ENCODE results near the gene CCDC183.
"Not testable (repeated sequence)": the region's sequence is repeated elsewhere in the genome, so short reads cannot be mapped to it uniquely, and the experiment has no call there.

The CCDC183 gene

GRCh38 chr9:136760424-136760823, 35.7 kb upstream of the CCDC183 start:
- H3K9me3 ChIP-seq (ENCODE audit: control insufficient read depth in 2 of 2, low read length in 2 of 2) = peaks cover 0 to 6% of the 10 kb centered on the region in 2 donors
- H3K9ac ChIP-seq (ENCODE audit: low read depth in 1 of 2, low read length in 2 of 2) = no peak overlapping the region
- no peaks in the 10 kb centered on the region for H3K36me3 ChIP-seq (ENCODE audit: control insufficient read depth in 2 of 2, insufficient read depth in 2 of 2, low read length in 2 of 2)
- peaks cover 5 to 10% of the 10 kb centered on the region in 2 donors for H3K4me1 ChIP-seq (ENCODE audit: control insufficient read depth in 2 of 2, insufficient read depth in 2 of 2, low read length in 2 of 2)
- no peak overlapping the region for H3K4me3 ChIP-seq (ENCODE audit: low read length in 2 of 2)
- H3K27ac ChIP-seq (ENCODE audit: low read depth in 2 of 2, low read length in 2 of 2) = no peak overlapping the region
- H3K27me3 ChIP-seq (ENCODE audit: control insufficient read depth in 2 of 2, insufficient read depth in 2 of 2, low read length in 2 of 2) = peaks cover 0 to 2% of the 10 kb centered on the region in 2 donors

DNA sequence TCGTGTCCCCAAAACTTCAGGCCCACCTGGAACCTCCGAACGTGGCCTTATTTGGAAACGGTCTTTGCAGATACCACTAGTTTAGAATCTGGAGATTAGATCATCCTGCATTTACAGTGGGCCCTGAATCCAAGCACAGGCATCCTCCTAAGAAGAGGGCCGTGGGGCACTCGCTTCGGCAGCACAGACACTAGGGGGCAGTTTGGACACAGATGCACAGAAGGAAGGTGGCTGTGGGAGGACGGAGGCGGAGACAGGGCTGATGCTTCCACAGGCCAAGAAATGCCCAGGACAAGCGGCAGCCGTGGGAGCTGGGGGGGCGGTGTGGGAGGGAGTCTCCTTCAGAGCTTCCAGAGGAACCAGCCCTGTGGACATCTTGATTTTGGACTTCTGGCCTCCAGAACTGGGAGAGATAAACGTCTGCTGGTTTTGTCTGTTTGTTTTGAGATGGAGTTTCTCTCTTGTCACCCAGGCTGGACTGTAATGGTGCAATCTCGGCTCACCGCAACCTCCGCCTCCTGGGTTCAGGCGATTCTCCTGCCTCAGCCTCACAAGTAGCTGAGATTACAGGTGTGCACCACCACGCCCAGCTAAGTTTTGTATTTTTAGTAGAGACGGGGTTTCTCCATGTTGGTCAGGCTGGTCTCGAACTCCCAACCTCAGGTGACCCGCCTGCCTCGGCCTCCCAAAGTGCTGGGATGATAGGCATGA, 35.1 kb upstream of the CCDC183 start:
- not testable (repeated sequence) for H3K27me3 ChIP-seq (ENCODE audit: control insufficient read depth in 2 of 2, insufficient read depth in 2 of 2, low read length in 2 of 2); H3K9me3 ChIP-seq (ENCODE audit: control insufficient read depth in 2 of 2, low read length in 2 of 2); H3K36me3 ChIP-seq (ENCODE audit: control insufficient read depth in 2 of 2, insufficient read depth in 2 of 2, low read length in 2 of 2); H3K27ac ChIP-seq (ENCODE audit: low read depth in 2 of 2, low read length in 2 of 2); H3K9ac ChIP-seq (ENCODE audit: low read depth in 1 of 2, low read length in 2 of 2); H3K4me3 ChIP-seq (ENCODE audit: low read length in 2 of 2)
- H3K4me1 ChIP-seq (ENCODE audit: control insufficient read depth in 2 of 2, insufficient read depth in 2 of 2, low read length in 2 of 2) = peaks cover 5 to 14% of the 10 kb centered on the region in 2 donors

GRCh38 chr9:136761545-136761981, 34.6 kb upstream of the CCDC183 start:
- Histone ChIP-seq H3K27me3 (ENCODE audit: control insufficient read depth in 2 of 2, insufficient read depth in 2 of 2, low read length in 2 of 2) (peaks cover 0 to 2% of the 10 kb centered on the region in 2 donors), H3K9ac (ENCODE audit: low read depth in 1 of 2, low read length in 2 of 2) (no peak overlapping the region), H3K4me1 (ENCODE audit: control insufficient read depth in 2 of 2, insufficient read depth in 2 of 2, low read length in 2 of 2) (peaks cover 5 to 16% of the 10 kb centered on the region in 2 donors)

GRCh38 chr9:136762221-136762691, 33.9 kb upstream of the CCDC183 start:
- H3K27ac ChIP-seq (ENCODE audit: low read depth in 2 of 2, low read length in 2 of 2) = no peak overlapping the region
- no peaks in the 10 kb centered on the region for H3K9me3 ChIP-seq (ENCODE audit: control insufficient read depth in 2 of 2, low read length in 2 of 2)
- H3K4me3 ChIP-seq (ENCODE audit: low read length in 2 of 2) = no peak overlapping the region
- peaks cover 0 to 2% of the 10 kb centered on the region in 2 donors for H3K27me3 ChIP-seq (ENCODE audit: control insufficient read depth in 2 of 2, insufficient read depth in 2 of 2, low read length in 2 of 2)
- H3K36me3 ChIP-seq (ENCODE audit: control insufficient read depth in 2 of 2, insufficient read depth in 2 of 2, low read length in 2 of 2) = no peaks in the 10 kb centered on the region
- peaks cover 5 to 18% of the 10 kb centered on the region in 2 donors for H3K4me1 ChIP-seq (ENCODE audit: control insufficient read depth in 2 of 2, insufficient read depth in 2 of 2, low read length in 2 of 2)
- H3K9ac ChIP-seq (ENCODE audit: low read depth in 1 of 2, low read length in 2 of 2) = no peak overlapping the region

More at GRCh38 chr9:136761545-136761981, 34.6 kb upstream of the CCDC183 start:
- Histone ChIP-seq H3K36me3 (ENCODE audit: control insufficient read depth in 2 of 2, insufficient read depth in 2 of 2, low read length in 2 of 2) (no peaks in the 10 kb centered on the region), H3K4me3 (ENCODE audit: low read length in 2 of 2) (no peak overlapping the region), H3K27ac (ENCODE audit: low read depth in 2 of 2, low read length in 2 of 2) (no peak overlapping the region), H3K9me3 (ENCODE audit: control insufficient read depth in 2 of 2, low read length in 2 of 2) (no peaks in the 10 kb centered on the region)

DNA sequence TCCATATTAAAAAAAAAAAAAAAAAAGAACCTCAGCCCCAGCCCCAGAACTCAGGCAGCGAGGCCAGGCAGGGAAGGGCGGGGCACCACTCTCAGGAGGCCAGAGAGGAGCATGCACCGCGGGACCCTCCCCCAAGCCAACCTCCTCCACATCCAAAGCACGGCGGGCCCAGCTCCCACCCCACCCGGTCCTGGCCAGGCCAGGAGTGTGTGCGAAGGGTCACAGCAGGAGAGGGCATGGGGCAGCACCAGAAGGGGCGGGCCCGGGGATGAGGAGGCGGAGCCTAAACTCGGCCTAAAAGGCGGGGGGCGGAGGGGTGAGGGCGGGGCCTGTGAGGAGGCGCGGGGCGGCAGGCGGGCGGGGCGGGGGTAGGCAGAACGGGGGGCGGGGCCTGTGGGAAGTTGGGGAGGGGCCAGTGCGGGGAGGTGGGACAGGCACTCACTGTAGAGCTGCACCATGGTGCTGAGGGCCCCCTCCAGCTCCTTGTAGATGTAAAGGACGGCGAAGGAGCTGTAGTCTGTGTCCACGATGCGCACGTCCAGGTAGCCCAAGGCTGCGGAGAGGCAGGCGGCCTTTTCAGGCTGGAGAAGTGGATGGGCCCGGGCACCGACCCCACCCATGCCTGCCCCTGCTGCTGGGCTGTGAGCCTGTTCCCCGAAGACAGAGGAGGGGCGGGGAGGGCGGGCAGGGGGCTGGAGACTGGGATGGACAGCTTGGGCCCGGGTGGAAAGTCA, 33.1 kb upstream of the CCDC183 start:
- no peaks in the 10 kb centered on the region for H3K9me3 ChIP-seq (ENCODE audit: control insufficient read depth in 2 of 2, low read length in 2 of 2)
- H3K27me3 ChIP-seq (ENCODE audit: control insufficient read depth in 2 of 2, insufficient read depth in 2 of 2, low read length in 2 of 2) = peaks cover 0 to 6% of the 10 kb centered on the region in 2 donors
- no peak overlapping the region for H3K27ac ChIP-seq (ENCODE audit: low read depth in 2 of 2, low read length in 2 of 2)
- no peak overlapping the region for H3K4me3 ChIP-seq (ENCODE audit: low read length in 2 of 2)
- no peak overlapping the region for H3K9ac ChIP-seq (ENCODE audit: low read depth in 1 of 2, low read length in 2 of 2)
- peaks cover 5 to 18% of the 10 kb centered on the region in 2 donors for H3K4me1 ChIP-seq (ENCODE audit: control insufficient read depth in 2 of 2, insufficient read depth in 2 of 2, low read length in 2 of 2)
- no peaks in the 10 kb centered on the region for H3K36me3 ChIP-seq (ENCODE audit: control insufficient read depth in 2 of 2, insufficient read depth in 2 of 2, low read length in 2 of 2)

DNA sequence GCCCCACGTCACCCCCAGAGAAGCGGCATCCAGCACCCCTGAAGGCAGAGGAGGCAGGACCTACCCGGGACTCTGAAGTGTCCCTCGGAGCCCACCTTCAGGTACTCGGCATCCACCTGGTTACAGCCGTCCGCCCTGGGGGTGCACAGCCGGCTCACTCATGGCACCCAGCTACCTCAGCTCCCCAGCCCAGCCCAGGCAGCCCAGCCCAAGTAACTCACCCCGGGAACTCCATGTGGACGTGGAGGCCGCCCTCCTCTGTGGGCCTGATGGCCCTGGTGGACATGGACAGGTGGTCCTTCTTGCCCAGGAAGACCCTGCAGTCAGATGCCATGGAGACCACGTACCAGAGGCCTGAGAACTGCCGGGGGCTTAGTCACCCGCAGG, 32.5 kb upstream of the CCDC183 start:
- H3K4me1 ChIP-seq (ENCODE audit: control insufficient read depth in 2 of 2, insufficient read depth in 2 of 2, low read length in 2 of 2) = peaks cover 5 to 18% of the 10 kb centered on the region in 2 donors
- H3K36me3 ChIP-seq (ENCODE audit: control insufficient read depth in 2 of 2, insufficient read depth in 2 of 2, low read length in 2 of 2) = no peaks in the 10 kb centered on the region
- H3K4me3 ChIP-seq (ENCODE audit: low read length in 2 of 2) = no peak overlapping the region
- no peaks in the 10 kb centered on the region for H3K9me3 ChIP-seq (ENCODE audit: control insufficient read depth in 2 of 2, low read length in 2 of 2)
- no peak overlapping the region for H3K27ac ChIP-seq (ENCODE audit: low read depth in 2 of 2, low read length in 2 of 2)
- peaks cover 0 to 6% of the 10 kb centered on the region in 2 donors for H3K27me3 ChIP-seq (ENCODE audit: control insufficient read depth in 2 of 2, insufficient read depth in 2 of 2, low read length in 2 of 2)
- H3K9ac ChIP-seq (ENCODE audit: low read depth in 1 of 2, low read length in 2 of 2) = no peak overlapping the region

- Histone ChIP-seq H3K4me1 (ENCODE audit: control insufficient read depth in 2 of 2, insufficient read depth in 2 of 2, low read length in 2 of 2) (peaks cover 5 to 18% of the 10 kb centered on the region in 2 donors), H3K4me3 (ENCODE audit: low read length in 2 of 2) (no peak within 1 kb of the TSS), H3K9ac (ENCODE audit: low read depth in 1 of 2, low read length in 2 of 2) (peak within 1 kb of the TSS in 1 of 2 donors; percentile 56), H3K27me3 (ENCODE audit: control insufficient read depth in 2 of 2, insufficient read depth in 2 of 2, low read length in 2 of 2) (peaks cover 0 to 6% of the 10 kb centered on the region in 2 donors), H3K9me3 (ENCODE audit: control insufficient read depth in 2 of 2, low read length in 2 of 2) (no peaks in the 10 kb centered on the region), H3K36me3 (ENCODE audit: control insufficient read depth in 2 of 2, insufficient read depth in 2 of 2, low read length in 2 of 2) (no peaks in the 10 kb centered on the region), H3K27ac (ENCODE audit: low read depth in 2 of 2, low read length in 2 of 2) (peak within 1 kb of the TSS in 1 of 2 donors; percentile 5)
These were observed 31.7 kb upstream of the CCDC183 start, which contains the start of gene LCN15 for GRCh38 chr9:136764301-136764891. Gene LCN15 (minus strand): TSS chr9:136764518. CDS start chr9:136764488, 30 bp downstream.

GRCh38 chr9:136765041-136765440, 31.1 kb upstream of the CCDC183 start:
- Histone ChIP-seq H3K27ac (ENCODE audit: low read depth in 2 of 2, low read length in 2 of 2) (peak overlapping the region in 1 of 2 donors; percentile 5), H3K36me3 (ENCODE audit: control insufficient read depth in 2 of 2, insufficient read depth in 2 of 2, low read length in 2 of 2) (no peaks in the 10 kb centered on the region), H3K9me3 (ENCODE audit: control insufficient read depth in 2 of 2, low read length in 2 of 2) (no peaks in the 10 kb centered on the region), H3K4me1 (ENCODE audit: control insufficient read depth in 2 of 2, insufficient read depth in 2 of 2, low read length in 2 of 2) (peaks cover 5 to 20% of the 10 kb centered on the region in 2 donors), H3K27me3 (ENCODE audit: control insufficient read depth in 2 of 2, insufficient read depth in 2 of 2, low read length in 2 of 2) (peaks cover 0 to 6% of the 10 kb centered on the region in 2 donors), H3K9ac (ENCODE audit: low read depth in 1 of 2, low read length in 2 of 2) (peak overlapping the region in 1 of 2 donors; percentile 56), H3K4me3 (ENCODE audit: low read length in 2 of 2) (no peak overlapping the region)

- not testable (repeated sequence) for H3K36me3 ChIP-seq (ENCODE audit: control insufficient read depth in 2 of 2, insufficient read depth in 2 of 2, low read length in 2 of 2); H3K9me3 ChIP-seq (ENCODE audit: control insufficient read depth in 2 of 2, low read length in 2 of 2)
These were observed 30.3 kb upstream of the CCDC183 start for GRCh38 chr9:136765745-136766409.

More at GRCh38 chr9:136765745-136766409, 30.3 kb upstream of the CCDC183 start:
- H3K27me3 ChIP-seq (ENCODE audit: control insufficient read depth in 2 of 2, insufficient read depth in 2 of 2, low read length in 2 of 2); H3K4me3 ChIP-seq (ENCODE audit: low read length in 2 of 2); H3K27ac ChIP-seq (ENCODE audit: low read depth in 2 of 2, low read length in 2 of 2); H3K9ac ChIP-seq (ENCODE audit: low read depth in 1 of 2, low read length in 2 of 2): not testable (repeated sequence)
- H3K4me1 ChIP-seq (ENCODE audit: control insufficient read depth in 2 of 2, insufficient read depth in 2 of 2, low read length in 2 of 2) = peaks cover 5 to 20% of the 10 kb centered on the region in 2 donors
